Loucy (cell line): Measurements from ENCODE around the gene CCDC93.
A peak's percentile ranks its signal among the peaks of the same experiment; 100 is the strongest.

Experiments used
- H2AFZ ChIP-seq: fragments of 200-600 bp; sonication (generic); 2 replicates; pipeline ENCODE4 v1.6.0; 2016; ENCODE audit warnings: antibody characterized with exemption, mild to moderate bottlenecking, low read length, moderate library complexity
- H3F3A ChIP-seq: fragments of 200-600 bp; 2 replicates; pipeline ENCODE4 v1.6.0; 2016; ENCODE audit warnings: antibody characterized with exemption, low read depth, mild to moderate bottlenecking
- H3K27me3 ChIP-seq: fragments of 200-600 bp; sonication (generic); 2 replicates; pipeline ENCODE4 v1.6.1; 2014; ENCODE audit warnings: low read length, mild to moderate bottlenecking; ENCODE audit not compliant: insufficient read depth, poor library complexity, severe bottlenecking
- H3K36me3 ChIP-seq: fragments of 200-600 bp; sonication (generic); 2 replicates; pipeline ENCODE4 v1.6.1; 2016; ENCODE audit warnings: low read length; ENCODE audit not compliant: insufficient read depth
- H3K4me1 ChIP-seq: fragments of 200-600 bp; sonication (generic); 2 replicates; pipeline ENCODE4 v1.5.1; 2014; ENCODE audit warnings: low read length, mild to moderate bottlenecking; ENCODE audit not compliant: insufficient read depth, poor library complexity, severe bottlenecking
- H3K4me2 ChIP-seq: fragments of 200-600 bp; sonication (generic); 2 replicates; pipeline ENCODE4 v1.6.0; 2014; ENCODE audit warnings: antibody characterized with exemption, low read length, low read depth, mild to moderate bottlenecking; ENCODE audit not compliant: poor library complexity, severe bottlenecking
- H3K4me3 ChIP-seq: fragments of 200-600 bp; sonication (generic); 2 replicates; pipeline ENCODE4 v1.5.1; 2014; ENCODE audit warnings: low read length, mild to moderate bottlenecking, mixed read lengths; ENCODE audit not compliant: poor library complexity, severe bottlenecking
- H3K79me2 ChIP-seq: fragments of 200-600 bp; sonication (generic); 2 replicates; pipeline ENCODE4 v1.6.1; 2014; ENCODE audit warnings: low read length; ENCODE audit not compliant: insufficient read depth
- H3K9ac ChIP-seq: fragments of 200-600 bp; sonication (generic); 2 replicates; pipeline ENCODE4 v1.6.0; 2014; ENCODE audit warnings: mild to moderate bottlenecking, low read depth, low read length, moderate library complexity; ENCODE audit not compliant: poor library complexity, severe bottlenecking
- H3K9me2 ChIP-seq: fragments of 200-600 bp; sonication (generic); replicated peaks from 2 replicates; pipeline ENCODE4 v1.6.1; 2016; ENCODE audit warnings: low read depth, low read length, mixed read lengths
- H3K9me3 ChIP-seq: fragments of 200-600 bp; sonication (generic); 2 replicates; pipeline ENCODE4 v1.6.1; 2014; ENCODE audit warnings: mild to moderate bottlenecking, antibody characterized with exemption, low read length, low read depth; ENCODE audit not compliant: insufficient read depth
- H4K20me1 ChIP-seq: fragments of 200-600 bp; sonication (generic); 2 replicates; pipeline ENCODE4 v1.6.0; 2014; ENCODE audit warnings: antibody characterized with exemption, low read length, mild to moderate bottlenecking; ENCODE audit not compliant: insufficient read depth, poor library complexity, severe bottlenecking
- CTCF ChIP-seq: fragments of 200-600 bp; sonication (generic); conservative IDR thresholded peaks from 2 replicates; pipeline ENCODE4 v1.5.1; 2014; ENCODE audit warnings: mild to moderate bottlenecking, antibody characterized with exemption, low read length
- EZH2phosphoT487 ChIP-seq: fragments of 200-600 bp; IDR thresholded peaks from 2 replicates; pipeline ENCODE4 v1.6.1; 2018; ENCODE audit warnings: antibody characterized with exemption, mild to moderate bottlenecking, moderate library complexity, borderline replicate concordance

The CCDC93 gene

GRCh38 chr2:118003396-118003824 is 10.5 kb downstream of the CCDC93 start:
- Histone ChIP-seq H3K4me2 (peak overlapping the region; percentile 33), H3K36me3 (peaks cover 95% of the 10 kb centered on the region), H2AFZ (no peak overlapping the region), H4K20me1 (peaks cover 5% of the 10 kb centered on the region), H3K9me2 (no peaks in the 10 kb centered on the region), H3K9ac (no peak overlapping the region), H3K4me1 (peaks cover under 1% of the 10 kb centered on the region), H3K79me2 (peaks cover 16% of the 10 kb centered on the region; the same call in 1 of the 2 replicates), H3F3A (no peaks in the 10 kb centered on the region), H3K27me3 (no peaks in the 10 kb centered on the region), H3K4me3 (no peak overlapping the region), H3K9me3 (no peaks in the 10 kb centered on the region)
- TF ChIP-seq CTCF (peak; percentile 89), EZH2phosphoT487 (no peak)

GRCh38 chr2:118000041-118000440 is 13.8 kb downstream of the CCDC93 start:
- peaks cover 8% of the 10 kb centered on the region; the same call in 1 of the 2 replicates for H3K79me2 ChIP-seq

GRCh38 chr2:117997872-117998454 is 15.9 kb downstream of the CCDC93 start:
- Histone ChIP-seq H3K9me2 (no peaks in the 10 kb centered on the region), H3K79me2 (peaks cover 5% of the 10 kb centered on the region; the same call in 1 of the 2 replicates), H3K9me3 (no peaks in the 10 kb centered on the region), H3K36me3 (peaks cover 97% of the 10 kb centered on the region), H3F3A (no peaks in the 10 kb centered on the region), H2AFZ (no peak overlapping the region), H3K4me1 (no peaks in the 10 kb centered on the region), H3K9ac (no peak overlapping the region), H3K27me3 (no peaks in the 10 kb centered on the region), H4K20me1 (peaks cover 2% of the 10 kb centered on the region), H3K4me2 (no peak overlapping the region), H3K4me3 (no peak overlapping the region)
- TF ChIP-seq CTCF = no peak

More at GRCh38 chr2:118000041-118000440, 13.8 kb downstream of the CCDC93 start:
- Histone ChIP-seq H3K4me1 (no peaks in the 10 kb centered on the region), H3K4me2 (no peak overlapping the region), H3F3A (no peaks in the 10 kb centered on the region), H3K4me3 (no peak overlapping the region), H4K20me1 (peaks cover 5% of the 10 kb centered on the region), H2AFZ (no peak overlapping the region), H3K9me2 (no peaks in the 10 kb centered on the region), H3K9me3 (no peaks in the 10 kb centered on the region), H3K27me3 (no peaks in the 10 kb centered on the region), H3K9ac (no peak overlapping the region), H3K36me3 (peaks cover 97% of the 10 kb centered on the region)
- TF ChIP-seq CTCF = no peak
- no peak for TF ChIP-seq EZH2phosphoT487
